GM21529 (cell line): ENCODE results near the gene ANKLE2.
"Not testable (repeated sequence)": the region's sequence is repeated elsewhere in the genome, so short reads cannot be mapped to it uniquely, and the experiment has no call there.

ENCODE experiments used
- ATAC-seq: cut with Tn5 transposase; IDR thresholded peaks from one replicate; pipeline ENCODE4 v1.9.1; 2021; ENCODE audit not compliant: unreplicated experiment

Gene ANKLE2

GRCh38 chr12:132692030-132692429 lies 69.6 kb downstream of the ANKLE2 start:
- ATAC-seq, result not testable (repeated sequence)

- no peak for ATAC-seq
Measured at GRCh38 chr12:132690112-132690511, 71.5 kb downstream of the ANKLE2 start.

- no peak for ATAC-seq
Measured at GRCh38 chr12:132689227-132689626, 72.4 kb downstream of the ANKLE2 start.

- ATAC-seq, result peak; percentile 92
Measured at GRCh38 chr12:132687211-132688164, 74.1 kb downstream of the ANKLE2 start, which contains the start of the genes POLE and PXMP2. POLE (minus strand) TSS chr12:132687342; CDS start chr12:132687315, 27 bp downstream. PXMP2 (plus strand) TSS chr12:132687587; CDS start chr12:132687671, 84 bp downstream.

GRCh38 chr12:132686825-132687210 lies 74.8 kb downstream of the ANKLE2 start:
- peak; percentile 39 for ATAC-seq

DNA sequence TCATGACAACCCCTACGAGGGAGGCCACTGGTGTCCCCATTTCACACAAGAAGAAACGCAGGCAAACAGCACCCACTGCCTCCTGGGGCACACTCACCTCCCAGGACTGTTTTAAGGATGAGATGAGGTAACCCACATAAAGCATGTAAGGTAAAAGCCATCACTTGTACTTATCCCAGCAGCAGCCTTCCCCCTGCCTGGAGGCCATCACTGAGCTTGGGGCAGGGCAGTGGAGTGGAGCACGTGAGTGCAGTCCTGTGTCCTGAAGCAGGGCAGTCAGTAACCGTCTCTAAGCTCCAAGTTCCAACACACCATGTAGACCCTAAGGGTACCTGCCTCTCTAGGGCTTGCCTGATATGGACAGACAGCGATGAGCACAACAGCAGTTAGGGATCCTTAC lies 76.2 kb downstream of the ANKLE2 start:
- no peak for ATAC-seq

- no peak for ATAC-seq
Measured at GRCh38 chr12:132677492-132677891, 84.1 kb downstream of the ANKLE2 start.

DNA sequence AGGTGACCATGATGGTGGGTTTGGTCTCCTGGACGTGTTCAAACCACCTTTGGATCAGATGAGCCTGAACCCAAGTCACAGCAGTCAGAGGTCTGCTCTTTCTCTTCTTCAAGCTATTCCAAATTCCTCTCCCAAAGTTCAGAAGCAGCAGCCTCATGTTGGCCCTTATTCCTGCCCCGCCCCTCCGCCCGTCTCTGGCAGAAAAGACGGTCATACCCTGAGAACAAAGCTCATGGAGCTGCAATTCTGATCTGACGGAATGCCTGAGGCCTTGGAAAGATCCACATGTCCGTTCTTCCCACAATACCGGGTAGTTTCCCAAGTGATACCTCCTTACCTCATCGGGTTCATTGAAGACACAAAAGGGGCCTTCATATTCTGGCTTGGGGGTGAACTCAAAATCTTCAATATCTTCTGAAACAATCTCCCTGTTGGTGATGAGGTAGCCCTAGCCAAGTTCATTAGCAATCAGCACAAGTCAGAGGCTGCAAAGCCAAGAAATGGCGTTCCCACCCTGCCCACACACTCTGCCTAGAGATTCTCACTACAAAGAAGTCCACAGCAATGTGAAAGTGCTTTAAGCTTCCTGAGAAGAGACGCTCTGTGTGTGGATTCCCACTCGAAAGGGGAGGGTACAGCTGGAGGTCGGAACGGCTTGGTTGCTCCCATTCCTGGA lies 85.7 kb downstream of the ANKLE2 start:
- no peak for ATAC-seq
